Activated naive CD4-positive, alpha-beta T cell treated with anti-CD3 and anti-CD28 coated beads, Interleukin-2, amount 50 U/mL, for 24 hours (primary cell): ENCODE results near the gene SWI5.

Source experiments
- H3K27ac Mint-ChIP-seq: one replicate; pipeline ENCODE4 v1.8.0; 2021; ENCODE audit warnings: mild to moderate bottlenecking, mixed read lengths
- H3K27me3 Mint-ChIP-seq: one replicate; pipeline ENCODE4 v1.8.0; 2021; ENCODE audit warnings: mixed read lengths
- H3K36me3 Mint-ChIP-seq: one replicate; pipeline ENCODE4 v1.8.0; 2021; ENCODE audit warnings: mixed read lengths
- H3K4me1 Mint-ChIP-seq: one replicate; pipeline ENCODE4 v1.8.0; 2021; ENCODE audit warnings: mixed read lengths
- H3K4me3 Mint-ChIP-seq: one replicate; pipeline ENCODE4 v1.8.0; 2021; ENCODE audit warnings: mild to moderate bottlenecking, mixed read lengths
- H3K9me3 Mint-ChIP-seq: one replicate; pipeline ENCODE4 v1.8.0; 2021; ENCODE audit warnings: mixed read lengths

The SWI5 gene

GRCh38 chr9:128321343-128321742 is 45.3 kb downstream of the SWI5 start:
- peak overlapping the region; percentile 98 for H3K4me3 Mint-ChIP-seq
- H3K27me3 Mint-ChIP-seq = no peaks in the 10 kb centered on the region
- peaks cover 2% of the 10 kb centered on the region for H3K36me3 Mint-ChIP-seq
- no peak overlapping the region for H3K27ac Mint-ChIP-seq
- H3K4me1 Mint-ChIP-seq = peaks cover 5% of the 10 kb centered on the region
- H3K9me3 Mint-ChIP-seq = no peaks in the 10 kb centered on the region

GRCh38 chr9:128321879-128322403 is 45.9 kb downstream of the SWI5 start:
- peak overlapping the region; percentile 99 for H3K27ac Mint-ChIP-seq
- peak overlapping the region; percentile 98 for H3K4me3 Mint-ChIP-seq
- peaks cover 2% of the 10 kb centered on the region for H3K36me3 Mint-ChIP-seq
- H3K9me3 Mint-ChIP-seq = no peaks in the 10 kb centered on the region
- H3K27me3 Mint-ChIP-seq = no peaks in the 10 kb centered on the region
- peaks cover 5% of the 10 kb centered on the region for H3K4me1 Mint-ChIP-seq

GRCh38 chr9:128322404-128323211 is 46.5 kb downstream of the SWI5 start, which contains the start of the genes COQ4 and TRUB2:
Gene COQ4 (plus strand): TSS chr9:128322839. CDS start chr9:128322859, 20 bp downstream.
Gene TRUB2 (minus strand): TSS chr9:128322447. CDS start chr9:128322408, 39 bp downstream.
- Mint-ChIP-seq H3K4me1 (peaks cover 5% of the 10 kb centered on the region), H3K4me3 (peak within 1 kb of the TSS; percentile 98), H3K27ac (peak within 1 kb of the TSS; percentile 99), H3K27me3 (no peaks in the 10 kb centered on the region), H3K9me3 (no peaks in the 10 kb centered on the region), H3K36me3 (peaks cover 2% of the 10 kb centered on the region)

GRCh38 chr9:128323212-128323730 is 47.2 kb downstream of the SWI5 start:
- H3K9me3 Mint-ChIP-seq = no peaks in the 10 kb centered on the region
- peak overlapping the region; percentile 98 for H3K4me3 Mint-ChIP-seq
- peaks cover 5% of the 10 kb centered on the region for H3K4me1 Mint-ChIP-seq
- H3K27me3 Mint-ChIP-seq = no peaks in the 10 kb centered on the region
- H3K36me3 Mint-ChIP-seq = peaks cover 6% of the 10 kb centered on the region
- peak overlapping the region; percentile 99 for H3K27ac Mint-ChIP-seq

- no peaks in the 10 kb centered on the region for H3K9me3 Mint-ChIP-seq
Measured at GRCh38 chr9:128323791-128324190, 47.7 kb downstream of the SWI5 start.

GRCh38 chr9:128324401-128324800 is 48.3 kb downstream of the SWI5 start:
- Mint-ChIP-seq H3K27ac (peak overlapping the region; percentile 46), H3K27me3 (no peaks in the 10 kb centered on the region), H3K36me3 (peaks cover 6% of the 10 kb centered on the region), H3K4me1 (peaks cover 5% of the 10 kb centered on the region), H3K4me3 (peak overlapping the region; percentile 98), H3K9me3 (no peaks in the 10 kb centered on the region)

More at GRCh38 chr9:128323791-128324190, 47.7 kb downstream of the SWI5 start:
- Mint-ChIP-seq H3K4me3 (peak overlapping the region; percentile 98), H3K27me3 (no peaks in the 10 kb centered on the region), H3K36me3 (peaks cover 6% of the 10 kb centered on the region), H3K27ac (peak overlapping the region; percentile 99), H3K4me1 (peaks cover 5% of the 10 kb centered on the region)

GRCh38 chr9:128325629-128326028 is 49.6 kb downstream of the SWI5 start:
- Mint-ChIP-seq H3K27me3 (no peaks in the 10 kb centered on the region), H3K27ac (peak overlapping the region; percentile 82), H3K4me1 (peaks cover 5% of the 10 kb centered on the region), H3K9me3 (no peaks in the 10 kb centered on the region), H3K36me3 (peaks cover 6% of the 10 kb centered on the region), H3K4me3 (no peak overlapping the region)

GRCh38 chr9:128333451-128333869 is 57.4 kb downstream of the SWI5 start:
- H3K4me1 Mint-ChIP-seq = no peaks in the 10 kb centered on the region
- H3K36me3 Mint-ChIP-seq = no peaks in the 10 kb centered on the region
- no peaks in the 10 kb centered on the region for H3K9me3 Mint-ChIP-seq
- H3K27me3 Mint-ChIP-seq = no peaks in the 10 kb centered on the region
- no peak overlapping the region for H3K27ac Mint-ChIP-seq
- H3K4me3 Mint-ChIP-seq = no peak overlapping the region

- Mint-ChIP-seq H3K27ac (no peak overlapping the region), H3K4me3 (no peak overlapping the region), H3K36me3 (no peaks in the 10 kb centered on the region), H3K27me3 (no peaks in the 10 kb centered on the region), H3K4me1 (no peaks in the 10 kb centered on the region), H3K9me3 (no peaks in the 10 kb centered on the region)
Measured at GRCh38 chr9:128335161-128335560, 59.1 kb downstream of the SWI5 start.

- Mint-ChIP-seq H3K27me3 (no peaks in the 10 kb centered on the region), H3K9me3 (no peaks in the 10 kb centered on the region), H3K27ac (no peak overlapping the region), H3K36me3 (no peaks in the 10 kb centered on the region), H3K4me1 (no peaks in the 10 kb centered on the region), H3K4me3 (no peak overlapping the region)
Measured at GRCh38 chr9:128335914-128336313, 59.8 kb downstream of the SWI5 start.

- Mint-ChIP-seq H3K4me3 (no peak overlapping the region), H3K9me3 (no peaks in the 10 kb centered on the region), H3K4me1 (peaks cover 9% of the 10 kb centered on the region), H3K27me3 (no peaks in the 10 kb centered on the region), H3K27ac (no peak overlapping the region), H3K36me3 (no peaks in the 10 kb centered on the region)
Measured at GRCh38 chr9:128337936-128338335, 61.9 kb downstream of the SWI5 start.
